Naive thymus-derived CD4-positive, alpha-beta T cell (primary cell): ENCODE data around the gene CBFA2T2. TPM values are rescaled to one million over a fixed set of nuclear protein-coding genes. Genes with fewer than 3 reads are reported as not detected.
"Not testable (repeated sequence)": the region's sequence is repeated elsewhere in the genome, so short reads cannot be mapped to it uniquely, and the experiment has no call there.

Experiments
- ATAC-seq: fragments of 150-1000 bp; cut with Tn5 transposase; 2 replicates; pipeline ENCODE4 v1.10.0; 2021; ENCODE audit warnings: mild to moderate bottlenecking, moderate library complexity
- CTCF ChIA-PET: fragments of 350-600 bp; sonication (Branson Sonifier 250); formaldehyde crosslinking; loops from one replicate; lab custom pipeline; 2021; ENCODE audit warnings: antibody characterized with exemption; lab: Charles Lee
- POLR2A ChIA-PET: fragments of 350-600 bp; sonication (Branson Sonifier 250); formaldehyde crosslinking; loops from one replicate; lab custom pipeline; 2021; ENCODE audit warnings: antibody characterized with exemption, inconsistent platforms; lab: Charles Lee
- DNase-seq, 9 donors: peaks; one replicate each; pipeline versions ENCODE4 v3.0.0 to v3.0.0-alpha.2; 2020 to 2022; ENCODE audit warnings: mixed read lengths in 1 of 9
- H3K27ac ChIP-seq: one replicate; pipeline ENCODE4 v1.7.0; 2013; ENCODE audit warnings: mild to moderate bottlenecking, low read depth, low read length, moderate library complexity
- H3K27me3 ChIP-seq, 2 donors: one replicate each; pipeline ENCODE4 v1.7.0; 2013; ENCODE audit warnings: low read length in 2 of 2, mild to moderate bottlenecking in 2 of 2, moderate library complexity in 2 of 2; ENCODE audit not compliant: control insufficient read depth in 2 of 2, insufficient read depth in 2 of 2
- H3K36me3 ChIP-seq, 3 experiments: 1 replicate in 2 of 3; 2 replicates in 1 of 3; pipeline ENCODE4 v1.7.0; 2013; ENCODE audit warnings: low read length in 3 of 3, mild to moderate bottlenecking in 3 of 3, moderate library complexity in 1 of 3; ENCODE audit not compliant: insufficient read depth in 3 of 3, control insufficient read depth in 2 of 3
- H3K4me1 ChIP-seq, 2 donors: one replicate each; pipeline ENCODE4 v1.7.0; 2013; ENCODE audit warnings: low read length in 2 of 2, mild to moderate bottlenecking in 2 of 2, moderate library complexity in 1 of 2; ENCODE audit not compliant: control insufficient read depth in 2 of 2, insufficient read depth in 2 of 2
- H3K4me3 ChIP-seq: 2 replicates; pipeline ENCODE4 v1.7.0; 2013; ENCODE audit warnings: mild to moderate bottlenecking, low read length
- H3K9me3 ChIP-seq, 3 experiments: 1 replicate in 2 of 3; 2 replicates in 1 of 3; pipeline ENCODE4 v1.7.0; 2013; ENCODE audit warnings: low read length in 3 of 3; ENCODE audit not compliant: control insufficient read depth in 2 of 3
- H3K27ac Mint-ChIP-seq, 9 donors: one replicate each; pipeline ENCODE4 v1.8.0; 2020 to 2022; ENCODE audit warnings: mixed read lengths in 9 of 9, mild to moderate bottlenecking in 8 of 9, moderate library complexity in 5 of 9, inconsistent platforms in 2 of 9
- H3K27me3 Mint-ChIP-seq, 5 donors: one replicate each; pipeline ENCODE4 v1.8.0; 2021 to 2022; ENCODE audit warnings: mixed read lengths in 5 of 5, mild to moderate bottlenecking in 1 of 5
- H3K36me3 Mint-ChIP-seq, 5 donors: one replicate each; pipeline ENCODE4 v1.8.0; 2020 to 2022; ENCODE audit warnings: mixed read lengths in 5 of 5, mild to moderate bottlenecking in 3 of 5, inconsistent platforms in 1 of 5
- H3K4me1 Mint-ChIP-seq, 7 donors: one replicate each; pipeline ENCODE4 v1.8.0; 2020 to 2022; ENCODE audit warnings: mixed read lengths in 7 of 7, mild to moderate bottlenecking in 3 of 7, inconsistent platforms in 1 of 7
- H3K4me3 Mint-ChIP-seq, 10 donors: one replicate each; pipeline ENCODE4 v1.8.0; 2020 to 2022; ENCODE audit warnings: mild to moderate bottlenecking in 10 of 10, mixed read lengths in 10 of 10, moderate library complexity in 6 of 10, inconsistent platforms in 2 of 10
- H3K9me3 Mint-ChIP-seq, 11 donors: one replicate each; pipeline ENCODE4 v1.8.0; 2020 to 2022; ENCODE audit warnings: mixed read lengths in 11 of 11, mild to moderate bottlenecking in 4 of 11, inconsistent platforms in 1 of 11, moderate library complexity in 1 of 11
- intact Hi-C, 2 donors: fragments of 100-400 bp; cut with micrococcal nuclease; formaldehyde crosslinking; loops; one replicate each; pipeline ENCODE4 v1.15.1; 2023
- polyA plus RNA-seq, 2 donors: library from polyadenylated mRNA; unstranded; fragments of 300-500 nt; fragmentation: Illumina TruSeq; gene quantifications; one replicate each; pipeline ENCODE4 v1.2.3, GENCODE V29; 2021
- total RNA-seq, 6 experiments: library from RNA in 5 of 6; stranded (reverse) in 5 of 6; gene quantifications; 1 replicate in 5 of 6; 2 replicates in 1 of 6; pipeline ENCODE4 v1.2.3 and lab custom pipeline; 2021 to 2026

CBFA2T2 gene
- total and polyA plus RNA-seq, 7 experiments from 2014 or later: 13.5 to 37.8 (median 26.8) TPM

- H3K27ac ChIP-seq: no peak overlapping the region
- H3K36me3 Mint-ChIP-seq: peaks cover 0 to 15% (median 2%) of the 10 kb centered on the region in 5 donors
- ATAC-seq: no peak
- H3K9me3 ChIP-seq: no peaks in the 10 kb centered on the region
- no peaks in the 10 kb centered on the region for H3K9me3 Mint-ChIP-seq
- DNase-seq: no peak
- H3K36me3 ChIP-seq: no peaks in the 10 kb centered on the region
- CTCF ChIA-PET: no interaction called here
- no peaks in the 10 kb centered on the region for H3K27me3 Mint-ChIP-seq
- no peak overlapping the region for H3K4me3 ChIP-seq
- H3K4me1 Mint-ChIP-seq: peaks cover 11 to 60% (median 38%) of the 10 kb centered on the region in 7 donors
- H3K4me1 ChIP-seq: no peaks in the 10 kb centered on the region
- peak overlapping the region in 1 of 10 donors; percentile 7 for H3K4me3 Mint-ChIP-seq
- H3K27ac Mint-ChIP-seq: peak overlapping the region in 4 of 9 donors; percentile 3 to 33 (median 28)
- POLR2A ChIA-PET: no interaction called here
- intact Hi-C loops: no loop called here
- no peaks in the 10 kb centered on the region for H3K27me3 ChIP-seq
These were observed 80.8 kb downstream of the CBFA2T2 start for GRCh38 chr20:33570743-33571142.

- H3K27me3 ChIP-seq: not testable (repeated sequence)
These were observed 83.4 kb downstream of the CBFA2T2 start for GRCh38 chr20:33573268-33573667.

DNA sequence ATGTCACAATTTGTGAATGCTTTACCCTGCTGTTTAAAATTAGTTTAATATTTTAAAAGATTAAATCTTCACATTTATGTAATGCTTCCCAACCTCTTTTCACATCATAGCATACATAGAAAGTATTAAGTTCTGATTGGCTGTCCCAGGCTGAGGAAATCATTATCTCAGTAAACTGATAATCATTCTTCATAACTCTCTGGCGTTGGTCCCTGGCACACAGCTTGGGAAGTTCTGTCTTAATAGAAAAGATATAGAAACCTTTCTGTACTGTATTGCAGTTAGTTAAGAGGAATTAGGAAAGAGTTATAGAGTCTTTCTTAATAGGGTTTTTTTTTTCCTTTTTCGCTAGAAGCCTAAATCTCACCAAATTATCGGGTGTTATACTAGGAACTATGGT lies 85.4 kb downstream of the CBFA2T2 start:
- no peak for ATAC-seq
- Histone ChIP-seq H3K9me3 (no peaks in the 10 kb centered on the region), H3K4me1 (no peaks in the 10 kb centered on the region), H3K27ac (no peak overlapping the region), H3K36me3 (no peaks in the 10 kb centered on the region), H3K4me3 (no peak overlapping the region), H3K27me3 (no peaks in the 10 kb centered on the region)
- intact Hi-C loops: no loop called here
- ChIA-PET CTCF (no interaction called here), POLR2A (interaction anchor here (0.9 kb wide), 1 partner anchor 121 kb away, joined by 3 read pairs; no protein-coding TSS in a partner anchor)
- Mint-ChIP-seq H3K4me1 (peaks cover 9 to 42% (median 23%) of the 10 kb centered on the region in 7 donors), H3K27me3 (no peaks in the 10 kb centered on the region), H3K4me3 (no peak overlapping the region), H3K36me3 (peaks cover 0 to 11% (median 2%) of the 10 kb centered on the region in 5 donors), H3K9me3 (no peaks in the 10 kb centered on the region), H3K27ac (no peak overlapping the region)
- DNase-seq: no peak

More at GRCh38 chr20:33573268-33573667, 83.4 kb downstream of the CBFA2T2 start:
- H3K27ac ChIP-seq, H3K27me3 Mint-ChIP-seq, CTCF ChIA-PET, H3K4me1 ChIP-seq, ATAC-seq, H3K9me3 Mint-ChIP-seq, H3K4me3 Mint-ChIP-seq, DNase-seq, H3K27ac Mint-ChIP-seq, H3K4me3 ChIP-seq, POLR2A ChIA-PET, intact Hi-C loops, H3K9me3 ChIP-seq, H3K36me3 ChIP-seq: not testable (repeated sequence)
- H3K4me1 Mint-ChIP-seq: peaks cover 11 to 61% (median 37%) of the 10 kb centered on the region in 7 donors
- peaks cover 0 to 11% (median 2%) of the 10 kb centered on the region in 5 donors for H3K36me3 Mint-ChIP-seq

DNA sequence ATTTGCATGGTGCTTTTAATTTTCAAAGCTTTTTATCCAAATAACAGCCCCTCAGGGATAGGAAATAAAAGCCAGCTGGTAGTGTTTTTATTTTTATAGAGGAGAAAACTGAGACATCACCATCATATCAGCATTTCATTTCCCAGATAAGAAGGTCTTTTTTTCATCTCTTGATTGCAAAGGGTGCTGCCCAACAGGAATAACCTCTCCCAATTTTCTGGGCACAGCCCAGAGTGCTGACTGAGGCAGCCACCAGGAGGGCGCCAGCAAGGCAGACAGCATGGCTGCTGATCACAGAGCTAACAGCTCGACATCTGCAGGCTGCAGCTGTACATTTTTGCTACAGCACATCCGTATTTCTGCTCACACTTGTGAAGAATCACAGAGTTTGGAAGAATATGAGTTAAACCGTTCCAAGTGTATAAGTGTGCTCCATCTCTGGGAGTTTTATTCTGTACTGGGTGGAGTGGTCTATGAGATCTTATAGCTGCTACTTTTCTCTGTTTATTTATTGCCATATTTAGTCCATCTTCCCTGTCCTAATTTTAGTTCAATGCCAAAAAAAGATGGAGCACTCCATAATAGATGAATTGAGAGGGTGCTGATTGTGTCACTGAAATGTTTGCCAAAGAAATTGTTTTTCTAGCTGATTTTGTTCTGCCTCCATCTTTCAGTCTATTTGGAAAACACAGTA lies 86.7 kb downstream of the CBFA2T2 start:
- peaks cover 0 to 9% (median 2%) of the 10 kb centered on the region in 5 donors for H3K36me3 Mint-ChIP-seq
- ATAC-seq (no peak), DNase-seq (no peak)
- H3K9me3 ChIP-seq: no peaks in the 10 kb centered on the region
- no peak overlapping the region for H3K27ac Mint-ChIP-seq
- CTCF ChIA-PET: no interaction called here
- H3K36me3 ChIP-seq: no peaks in the 10 kb centered on the region
- no peak overlapping the region for H3K4me3 Mint-ChIP-seq
- no peaks in the 10 kb centered on the region for H3K4me1 ChIP-seq
- POLR2A ChIA-PET: interaction anchor here (1.4 kb wide), 1 partner anchor 88 kb away, joined by 3 read pairs; no protein-coding TSS in a partner anchor
- no peak overlapping the region for H3K27ac ChIP-seq
- H3K4me3 ChIP-seq: no peak overlapping the region
- H3K9me3 Mint-ChIP-seq: no peaks in the 10 kb centered on the region
- H3K4me1 Mint-ChIP-seq: peaks cover 5 to 32% (median 19%) of the 10 kb centered on the region in 7 donors
- no peaks in the 10 kb centered on the region for H3K27me3 ChIP-seq
- intact Hi-C loops: no loop called here
- no peaks in the 10 kb centered on the region for H3K27me3 Mint-ChIP-seq

DNA sequence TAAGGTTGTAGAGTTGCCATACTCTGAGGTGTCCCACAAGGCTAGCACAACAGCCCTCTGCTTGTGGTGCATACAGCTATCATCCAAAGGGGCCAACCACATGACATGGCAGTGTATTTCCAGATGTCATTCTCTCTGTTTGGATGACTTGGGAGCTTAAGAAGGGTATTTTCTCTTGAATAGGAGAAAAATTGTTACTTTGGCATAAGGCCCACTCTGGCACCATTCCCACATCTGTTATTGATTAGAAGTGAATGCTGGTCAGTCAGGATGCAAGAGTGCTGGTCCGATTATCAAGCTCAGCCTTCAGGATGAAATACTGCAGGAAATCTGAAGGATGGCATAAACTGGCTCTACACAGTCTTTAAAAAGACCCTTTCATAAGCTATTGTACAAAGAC lies 88.6 kb downstream of the CBFA2T2 start:
- Mint-ChIP-seq H3K27ac (no peak overlapping the region), H3K36me3 (peaks cover 0 to 10% (median 0%) of the 10 kb centered on the region in 5 donors), H3K27me3 (no peaks in the 10 kb centered on the region), H3K9me3 (no peaks in the 10 kb centered on the region), H3K4me1 (peaks cover 9 to 28% (median 13%) of the 10 kb centered on the region in 7 donors), H3K4me3 (no peak overlapping the region)
- ChIA-PET CTCF (no interaction called here), POLR2A (no interaction called here)
- no peaks in the 10 kb centered on the region for H3K36me3 ChIP-seq
- no peaks in the 10 kb centered on the region for H3K4me1 ChIP-seq
- no peaks in the 10 kb centered on the region for H3K27me3 ChIP-seq
- ATAC-seq (no peak), DNase-seq (no peak)
- H3K27ac ChIP-seq: no peak overlapping the region
- H3K4me3 ChIP-seq: no peak overlapping the region
- intact Hi-C loops: no loop called here
- no peaks in the 10 kb centered on the region for H3K9me3 ChIP-seq

GRCh38 chr20:33583143-33583542 lies 93.2 kb downstream of the CBFA2T2 start:
- Mint-ChIP-seq H3K27ac (peak overlapping the region in 1 of 9 donors; percentile 36), H3K4me1 (peaks cover 5 to 15% (median 11%) of the 10 kb centered on the region in 7 donors), H3K27me3 (no peaks in the 10 kb centered on the region), H3K36me3 (peaks cover 0 to 10% (median 0%) of the 10 kb centered on the region in 5 donors), H3K4me3 (no peak overlapping the region), H3K9me3 (no peaks in the 10 kb centered on the region)
- CTCF ChIA-PET: interaction anchor here (0.6 kb wide), 1 partner anchor 637 kb away, joined by 4 read pairs; no protein-coding TSS in a partner anchor
- intact Hi-C loops: no loop called here
- POLR2A ChIA-PET: interaction anchor here (0.7 kb wide), 1 partner anchor 410 kb away, joined by 3 read pairs; no protein-coding TSS in a partner anchor
- H3K4me1 ChIP-seq: no peaks in the 10 kb centered on the region
- no peaks in the 10 kb centered on the region for H3K36me3 ChIP-seq
- H3K27ac ChIP-seq: no peak overlapping the region
- H3K4me3 ChIP-seq: no peak overlapping the region
- DNase-seq (no peak), ATAC-seq (no peak)
- H3K9me3 ChIP-seq: no peaks in the 10 kb centered on the region
- H3K27me3 ChIP-seq: no peaks in the 10 kb centered on the region
